Measurements from ENCODE around the gene BRS3. TPM values are rescaled to one million over a fixed set of nuclear protein-coding genes. Genes with fewer than 3 reads are reported as not detected.

Gene BRS3
- total and polyA plus RNA-seq, 8 donors: not detected

DNA sequence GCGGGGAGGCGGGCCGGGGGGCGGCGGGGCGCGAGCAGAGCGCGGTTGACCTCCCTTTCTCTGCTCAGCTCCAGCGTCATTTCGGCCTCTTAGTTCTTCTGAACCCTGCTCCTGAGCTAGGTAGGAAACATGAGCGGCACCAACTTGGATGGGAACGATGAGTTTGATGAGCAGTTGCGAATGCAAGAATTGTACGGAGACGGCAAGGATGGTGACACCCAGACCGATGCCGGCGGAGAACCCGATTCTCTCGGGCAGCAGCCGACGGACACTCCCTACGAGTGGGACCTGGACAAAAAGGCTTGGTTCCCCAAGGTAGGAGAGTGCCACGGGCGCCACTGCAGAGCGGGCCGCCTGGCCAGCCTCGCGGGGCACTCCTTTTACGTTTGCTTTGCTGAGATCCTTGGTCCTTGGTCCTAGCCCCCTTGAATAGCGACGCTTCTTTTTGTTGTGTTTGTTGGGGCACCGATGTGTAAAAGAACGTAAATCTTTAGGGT lies 9.9 kb downstream of the BRS3 start, which contains the start of gene HTATSF1:
HTATSF1 (plus strand) TSS at position 37 of the 497 bp plus-strand sequence; CDS start at position 130, 93 bp downstream.
- Histone ChIP-seq H3K4me1 (peaks cover 0 to 12% (median 6%) of the 10 kb centered on the region in 4 donors), H3K27me3 (peaks cover 0 to 4% (median 0%) of the 10 kb centered on the region in 3 donors), H3K36me3 (peaks cover 0 to 25% (median 23%) of the 10 kb centered on the region in 4 donors), H3K4me3 (peak within 1 kb of the TSS; percentile 56 to 74 (median 64)), H3K27ac (peak within 1 kb of the TSS; percentile 95 to 98 (median 96)), H3K9me3 (peaks cover 0 to 3% (median 0%) of the 10 kb centered on the region in 4 donors)
- 0 to 40% (median 4%) methylated on average over 6 to 35 of the region's 35 CpGs for WGBS, 5 donors
- intact Hi-C loops (cut with DNase I; ENCODE audit: low total_unique reads): no loop called here
- TF ChIP-seq EP300 (IDR thresholded peaks at IDR 0.05) (no peak), POLR2A (IDR thresholded peaks at IDR 0.05) (no peak), POLR2AphosphoS5 (IDR thresholded peaks at IDR 0.05) (no peak)
- TF ChIP-seq, protein P1, sequence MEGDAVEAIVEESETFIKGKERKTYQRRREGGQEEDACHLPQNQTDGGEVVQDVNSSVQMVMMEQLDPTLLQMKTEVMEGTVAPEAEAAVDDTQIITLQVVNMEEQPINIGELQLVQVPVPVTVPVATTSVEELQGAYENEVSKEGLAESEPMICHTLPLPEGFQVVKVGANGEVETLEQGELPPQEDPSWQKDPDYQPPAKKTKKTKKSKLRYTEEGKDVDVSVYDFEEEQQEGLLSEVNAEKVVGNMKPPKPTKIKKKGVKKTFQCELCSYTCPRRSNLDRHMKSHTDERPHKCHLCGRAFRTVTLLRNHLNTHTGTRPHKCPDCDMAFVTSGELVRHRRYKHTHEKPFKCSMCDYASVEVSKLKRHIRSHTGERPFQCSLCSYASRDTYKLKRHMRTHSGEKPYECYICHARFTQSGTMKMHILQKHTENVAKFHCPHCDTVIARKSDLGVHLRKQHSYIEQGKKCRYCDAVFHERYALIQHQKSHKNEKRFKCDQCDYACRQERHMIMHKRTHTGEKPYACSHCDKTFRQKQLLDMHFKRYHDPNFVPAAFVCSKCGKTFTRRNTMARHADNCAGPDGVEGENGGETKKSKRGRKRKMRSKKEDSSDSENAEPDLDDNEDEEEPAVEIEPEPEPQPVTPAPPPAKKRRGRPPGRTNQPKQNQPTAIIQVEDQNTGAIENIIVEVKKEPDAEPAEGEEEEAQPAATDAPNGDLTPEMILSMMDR (IDR thresholded peaks at IDR 0.05): no peak
- peak in 1 of 2 donors; percentile 30 for DNase-seq

DNA sequence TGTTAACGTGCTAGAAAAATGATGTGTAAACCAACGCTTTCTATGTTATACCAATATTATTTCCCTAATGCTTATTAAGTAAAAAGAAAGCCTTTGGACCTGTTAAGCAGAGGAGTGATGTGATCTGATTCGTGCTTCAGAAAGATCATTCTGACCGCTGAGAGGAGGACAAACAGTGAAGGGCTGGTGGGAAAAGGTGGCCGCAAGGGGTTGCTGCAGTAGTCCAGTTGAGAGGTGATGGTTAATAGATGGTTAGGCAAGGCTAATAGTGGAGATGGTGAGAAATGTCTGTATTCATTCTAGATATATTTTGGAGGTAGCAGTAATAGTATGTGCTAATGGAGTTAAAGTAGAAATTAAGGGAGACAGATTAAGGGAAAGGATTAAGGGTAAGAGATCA lies 31.3 kb downstream of the BRS3 start:
- DNase-seq: no peak
- 65 to 79% (median 76%) methylated on average over 5 of the region's 5 CpGs for WGBS, 5 donors
- Histone ChIP-seq H3K36me3 (no peaks in the 10 kb centered on the region), H3K27ac (no peak overlapping the region), H3K4me3 (no peak overlapping the region), H3K9me3 (no peaks in the 10 kb centered on the region), H3K4me1 (no peaks in the 10 kb centered on the region), H3K27me3 (peaks cover 0 to 6% (median 0%) of the 10 kb centered on the region in 3 donors)
- intact Hi-C loops (cut with DNase I; ENCODE audit: low total_unique reads): no loop called here
- TF ChIP-seq EP300 (IDR thresholded peaks at IDR 0.05) (no peak), POLR2AphosphoS5 (IDR thresholded peaks at IDR 0.05) (no peak)
- TF ChIP-seq, protein P1 (IDR thresholded peaks at IDR 0.05): no peak

DNA sequence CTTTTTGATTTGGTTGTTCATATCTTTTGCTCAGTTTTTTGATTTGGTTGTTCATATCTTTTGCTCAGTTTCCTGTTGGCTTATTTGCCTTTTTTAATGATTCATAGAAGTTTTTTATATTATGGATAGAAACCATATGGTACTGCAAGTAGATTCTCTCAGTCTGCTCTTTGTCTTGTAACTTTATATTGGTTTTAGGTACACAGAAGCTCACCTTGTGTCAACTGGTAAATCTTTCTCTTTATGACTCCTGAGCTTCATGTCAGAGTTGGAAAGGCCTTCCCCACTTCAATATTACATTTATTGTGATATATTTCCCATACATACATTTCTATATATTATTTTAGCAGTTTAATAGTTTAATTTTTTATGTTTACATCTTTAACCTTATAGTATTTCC lies 36.0 kb downstream of the BRS3 start:
- TF ChIP-seq POLR2A (IDR thresholded peaks at IDR 0.05): no peak
- TF ChIP-seq, protein P1 (IDR thresholded peaks at IDR 0.05): no peak
- H3K9me3 ChIP-seq: no peaks in the 10 kb centered on the region
- intact Hi-C loops (cut with DNase I; ENCODE audit: low total_unique reads): no loop called here
- no peaks in the 10 kb centered on the region for H3K36me3 ChIP-seq
- DNase-seq: no peak
- peaks cover 0 to 17% (median 11%) of the 10 kb centered on the region in 4 donors for H3K4me1 ChIP-seq
- peaks cover 0 to 6% (median 0%) of the 10 kb centered on the region in 3 donors for H3K27me3 ChIP-seq
- H3K27ac ChIP-seq: no peak overlapping the region
- no peak overlapping the region for H3K4me3 ChIP-seq

DNA sequence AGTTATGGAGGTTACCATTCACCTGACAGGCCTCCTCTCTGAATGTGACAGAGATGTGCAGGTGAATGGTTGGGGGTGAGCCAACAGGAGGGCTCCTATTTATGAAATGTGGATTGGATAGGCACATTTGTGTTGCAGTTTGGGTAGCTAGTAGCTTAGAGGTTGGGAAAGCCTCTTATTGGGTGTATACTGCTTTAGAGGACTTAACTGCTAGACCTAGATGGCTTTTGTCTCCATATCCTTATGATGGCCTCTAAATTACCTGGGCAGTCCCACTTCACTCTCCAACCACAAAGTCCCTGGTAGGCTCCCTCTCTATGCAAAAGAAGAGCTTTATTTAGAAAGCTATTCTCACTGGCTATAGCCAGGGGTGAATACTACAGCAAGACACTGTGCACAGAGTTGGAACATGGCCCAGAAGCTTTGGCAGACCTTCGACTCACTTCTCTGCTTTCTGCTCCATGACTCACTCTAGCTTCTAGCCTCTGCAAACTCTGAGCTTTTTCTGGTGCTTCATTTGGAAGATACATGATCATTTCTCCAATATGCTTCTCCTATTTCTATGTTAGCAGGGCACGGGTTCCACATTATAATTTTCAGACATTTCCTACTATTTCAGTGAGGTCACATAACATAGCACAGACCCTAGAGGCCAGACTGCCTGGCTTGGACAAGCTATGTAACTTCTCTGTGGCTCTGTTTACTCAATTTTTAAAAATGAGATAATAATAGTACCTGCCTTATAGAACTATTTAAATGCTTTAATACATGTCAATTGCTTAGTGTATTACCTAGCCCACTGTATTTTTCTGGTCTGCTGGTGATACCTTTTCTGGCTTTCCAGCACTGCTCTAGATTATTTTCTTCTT lies 38.2 kb downstream of the BRS3 start:
- peak in 1 of 3 donors; percentile 17 for TF ChIP-seq POLR2AphosphoS5 (IDR thresholded peaks at IDR 0.05)
- TF ChIP-seq, protein P1 (IDR thresholded peaks at IDR 0.05): no peak
- Histone ChIP-seq H3K9me3 (no peaks in the 10 kb centered on the region), H3K27me3 (no peaks in the 10 kb centered on the region), H3K27ac (peak overlapping the region in 3 of 5 donors; percentile 31 to 70 (median 63)), H3K36me3 (no peaks in the 10 kb centered on the region), H3K4me3 (no peak overlapping the region), H3K4me1 (peaks cover 0 to 17% (median 11%) of the 10 kb centered on the region in 4 donors)
- WGBS, 5 donors: 10 to 24% (median 15%) methylated on average over 2 of the region's 2 CpGs
- peak; percentile 76 to 93 for DNase-seq
- intact Hi-C loops (cut with DNase I; ENCODE audit: low total_unique reads): no loop called here

Measured in stomach (tissue), 9 donors.